Breast epithelium (tissue), 4 donors: ENCODE data around the gene DCBLD1. TPM values are rescaled to one million over a fixed set of nuclear protein-coding genes. Genes with fewer than 3 reads are reported as not detected.

Source experiments
- DNase-seq, 2 donors: peaks; one replicate each; pipeline ENCODE4 v3.0.0-alpha.2; 2019; ENCODE audit warnings: low spot score in 2 of 2
- H3K27ac ChIP-seq, 2 donors: fragments of 200-600 bp; sonication (generic) in 1 of 2; one replicate each; pipeline ENCODE4 v1.5.1; 2016 to 2019; ENCODE audit warnings: mild to moderate bottlenecking in 1 of 2
- H3K27me3 ChIP-seq, 2 donors: fragments of 200-600 bp; sonication (generic) in 1 of 2; one replicate each; pipeline versions ENCODE4 v1.5.1 to v1.6.0; 2017 to 2019; ENCODE audit warnings: control low read depth in 1 of 2, mild to moderate bottlenecking in 1 of 2
- H3K36me3 ChIP-seq: fragments of 200-600 bp; one replicate; pipeline ENCODE4 v1.5.1; 2019
- H3K4me1 ChIP-seq, 2 donors: fragments of 200-600 bp; sonication (generic); one replicate each; pipeline ENCODE4 v1.5.1; 2016 to 2019; ENCODE audit warnings: control low read depth in 1 of 2
- H3K4me3 ChIP-seq, 3 donors: fragments of 200-600 bp; sonication (generic); 1 replicate in 2 of 3; 2 replicates in 1 of 3; pipeline ENCODE4 v1.5.1; 2016 to 2019; ENCODE audit warnings: mild to moderate bottlenecking in 3 of 3, moderate library complexity in 2 of 3
- H3K9me3 ChIP-seq, 2 donors: fragments of 200-600 bp; sonication (generic) in 1 of 2; one replicate each; pipeline ENCODE4 v1.5.1; 2016 to 2019; ENCODE audit warnings: control low read depth in 1 of 2
- POLR2A ChIP-seq: fragments of 450-650 bp; IDR thresholded peaks from one replicate; pipeline ENCODE4 v1.6.1; 2016; ENCODE audit warnings: antibody characterized with exemption, mild to moderate bottlenecking, moderate library complexity
- POLR2AphosphoS5 ChIP-seq, 3 donors: sonication (generic); formaldehyde crosslinking; IDR thresholded peaks; one replicate each; pipeline ENCODE4 v1.6.1; 2017; ENCODE audit warnings: antibody characterized with exemption in 3 of 3
- intact Hi-C: fragments of 100-400 bp; cut with DNase I; formaldehyde crosslinking; loops from one replicate; pipeline ENCODE4 v1.15.1; 2023; ENCODE audit warnings: low total_unique reads
- total RNA-seq, 3 donors: library from RNA; depleted of rRNA; stranded (reverse); fragments of >200 nt; gene quantifications; one replicate each; pipeline ENCODE4 v1.1.0, GENCODE V29; 2016
- TF ChIP-seq, protein P1 (sequence below), 3 donors: fragments of 450-650 bp; IDR thresholded peaks; one replicate each; pipeline ENCODE4 v1.5.1; 2016 to 2017; ENCODE audit warnings: antibody characterized with exemption in 3 of 3, mild to moderate bottlenecking in 3 of 3, moderate library complexity in 3 of 3

DCBLD1 gene
- total RNA-seq, 3 donors from 2014 or later = 10.4 to 16.0 (median 11.8) TPM

- peaks cover 4% of the 10 kb centered on the region for H3K36me3 ChIP-seq
- TF ChIP-seq POLR2A = no peak
- TF ChIP-seq, protein P1, sequence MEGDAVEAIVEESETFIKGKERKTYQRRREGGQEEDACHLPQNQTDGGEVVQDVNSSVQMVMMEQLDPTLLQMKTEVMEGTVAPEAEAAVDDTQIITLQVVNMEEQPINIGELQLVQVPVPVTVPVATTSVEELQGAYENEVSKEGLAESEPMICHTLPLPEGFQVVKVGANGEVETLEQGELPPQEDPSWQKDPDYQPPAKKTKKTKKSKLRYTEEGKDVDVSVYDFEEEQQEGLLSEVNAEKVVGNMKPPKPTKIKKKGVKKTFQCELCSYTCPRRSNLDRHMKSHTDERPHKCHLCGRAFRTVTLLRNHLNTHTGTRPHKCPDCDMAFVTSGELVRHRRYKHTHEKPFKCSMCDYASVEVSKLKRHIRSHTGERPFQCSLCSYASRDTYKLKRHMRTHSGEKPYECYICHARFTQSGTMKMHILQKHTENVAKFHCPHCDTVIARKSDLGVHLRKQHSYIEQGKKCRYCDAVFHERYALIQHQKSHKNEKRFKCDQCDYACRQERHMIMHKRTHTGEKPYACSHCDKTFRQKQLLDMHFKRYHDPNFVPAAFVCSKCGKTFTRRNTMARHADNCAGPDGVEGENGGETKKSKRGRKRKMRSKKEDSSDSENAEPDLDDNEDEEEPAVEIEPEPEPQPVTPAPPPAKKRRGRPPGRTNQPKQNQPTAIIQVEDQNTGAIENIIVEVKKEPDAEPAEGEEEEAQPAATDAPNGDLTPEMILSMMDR (IDR thresholded peaks at IDR 0.05) = no peak
- TF ChIP-seq POLR2AphosphoS5 (IDR thresholded peaks at IDR 0.05) = no peak
- H3K9me3 ChIP-seq = no peaks in the 10 kb centered on the region
- no peaks in the 10 kb centered on the region for H3K4me1 ChIP-seq
- no peak overlapping the region for H3K27ac ChIP-seq
- H3K27me3 ChIP-seq = no peaks in the 10 kb centered on the region
- no peak for DNase-seq
- no peak overlapping the region for H3K4me3 ChIP-seq
- intact Hi-C loops = no loop called here
Observed at GRCh38 chr6:117564681-117565080, 82.2 kb downstream of the DCBLD1 start.

DNA sequence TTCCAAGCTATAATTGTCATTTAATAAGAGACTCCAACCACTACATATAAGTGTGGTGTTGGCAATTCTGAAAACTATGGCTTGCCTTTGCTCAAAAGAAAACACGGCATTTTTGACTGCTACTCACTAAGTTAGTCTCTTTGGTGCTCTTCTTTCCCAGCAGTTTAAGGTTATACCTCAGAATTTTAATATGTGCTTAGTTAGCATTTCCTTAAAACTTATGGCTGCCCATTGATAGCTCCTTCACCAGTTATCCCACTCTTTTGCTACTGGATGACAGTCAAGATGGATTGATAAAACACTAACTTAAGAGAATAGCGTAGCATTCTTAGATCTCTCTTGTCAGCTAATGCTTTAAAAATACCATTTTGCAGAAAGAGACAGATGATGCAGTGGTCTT is 85.8 kb downstream of the DCBLD1 start:
- peaks cover 4% of the 10 kb centered on the region for H3K36me3 ChIP-seq
- intact Hi-C loops = no loop called here
- H3K27me3 ChIP-seq = no peaks in the 10 kb centered on the region
- no peak overlapping the region for H3K27ac ChIP-seq
- no peak for DNase-seq
- no peak overlapping the region for H3K4me3 ChIP-seq
- no peaks in the 10 kb centered on the region for H3K9me3 ChIP-seq
- TF ChIP-seq POLR2AphosphoS5 (IDR thresholded peaks at IDR 0.05) (no peak), POLR2A (no peak)
- TF ChIP-seq, protein P1 (IDR thresholded peaks at IDR 0.05) = no peak
- H3K4me1 ChIP-seq = no peaks in the 10 kb centered on the region

GRCh38 chr6:117568831-117569410 is 86.4 kb downstream of the DCBLD1 start:
- Histone ChIP-seq H3K4me1 (no peaks in the 10 kb centered on the region), H3K4me3 (no peak overlapping the region), H3K36me3 (peaks cover 4% of the 10 kb centered on the region), H3K9me3 (no peaks in the 10 kb centered on the region), H3K27ac (no peak overlapping the region), H3K27me3 (no peaks in the 10 kb centered on the region)
- no peak for DNase-seq
- TF ChIP-seq POLR2AphosphoS5 (IDR thresholded peaks at IDR 0.05) (no peak), POLR2A (no peak)
- TF ChIP-seq, protein P1 (IDR thresholded peaks at IDR 0.05) = no peak
- intact Hi-C loops = no loop called here

- Histone ChIP-seq H3K4me3 (no peak overlapping the region), H3K36me3 (peaks cover 4% of the 10 kb centered on the region), H3K27me3 (no peaks in the 10 kb centered on the region), H3K9me3 (no peaks in the 10 kb centered on the region), H3K4me1 (no peaks in the 10 kb centered on the region), H3K27ac (no peak overlapping the region)
- no peak for DNase-seq
- no peak for TF ChIP-seq POLR2AphosphoS5 (IDR thresholded peaks at IDR 0.05)
- TF ChIP-seq, protein P1 (IDR thresholded peaks at IDR 0.05) = no peak
- TF ChIP-seq POLR2A = no peak
- intact Hi-C loops = no loop called here
Observed at GRCh38 chr6:117573006-117573680, 90.7 kb downstream of the DCBLD1 start.

DNA sequence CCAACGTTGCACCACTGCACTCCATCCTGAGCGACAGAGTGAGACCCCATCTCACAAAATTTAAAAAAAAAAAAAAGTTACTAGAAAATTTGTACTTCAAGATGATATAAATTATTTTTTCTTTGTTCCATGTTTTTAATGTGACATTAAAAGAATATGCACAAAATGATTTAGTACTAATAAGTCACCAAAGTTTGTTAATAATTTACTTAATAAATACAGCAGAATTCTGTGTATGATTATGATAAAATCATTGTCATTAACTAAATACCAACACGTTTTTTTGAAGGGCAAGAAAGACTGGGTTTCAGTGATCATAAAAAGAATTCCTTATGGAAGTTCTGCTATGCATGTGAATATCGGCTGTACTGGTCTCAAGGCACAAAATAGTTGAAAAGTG is 91.7 kb downstream of the DCBLD1 start:
- Histone ChIP-seq H3K27ac (no peak overlapping the region), H3K36me3 (no peaks in the 10 kb centered on the region), H3K9me3 (no peaks in the 10 kb centered on the region), H3K4me3 (no peak overlapping the region), H3K27me3 (no peaks in the 10 kb centered on the region), H3K4me1 (no peaks in the 10 kb centered on the region)
- intact Hi-C loops = no loop called here
- DNase-seq = no peak
- TF ChIP-seq POLR2A (no peak), POLR2AphosphoS5 (IDR thresholded peaks at IDR 0.05) (no peak)
- TF ChIP-seq, protein P1 (IDR thresholded peaks at IDR 0.05) = no peak
